Posterior cingulate gyrus (tissue), 11 donors: Measurements from ENCODE around the gene RAB27B.
"Not testable (repeated sequence)": the region's sequence is repeated elsewhere in the genome, so short reads cannot be mapped to it uniquely, and the experiment has no call there.

ENCODE experiments used
- DNase-seq, 10 donors: peaks; one replicate each; pipeline versions ENCODE4 v3.0.0 to v3.0.0-alpha.2; 2020 to 2021; ENCODE audit warnings: mixed read lengths in 3 of 10
- intact Hi-C: fragments of 100-400 bp; cut with DNase I; formaldehyde crosslinking; loops from one replicate; pipeline ENCODE4 v1.15.1; 2023

RAB27B gene

GRCh38 chr18:54828281-54828881 lies at the start of gene RAB27B:
Gene RAB27B, plus strand, starts transcription at chr18:54828477. Its CDS starts 49,109 bp downstream, at chr18:54877586.
- intact Hi-C loops = no loop called here
- DNase-seq = peak; percentile 23 to 94 (median 51)

GRCh38 chr18:54780285-54780861 lies 47.9 kb upstream of the RAB27B start:
- intact Hi-C loops = no loop called here
- no peak for DNase-seq

- DNase-seq = no peak
- intact Hi-C loops = no loop called here
Observed at GRCh38 chr18:54780970-54781369, 47.3 kb upstream of the RAB27B start.

GRCh38 chr18:54783139-54783538 lies 45.1 kb upstream of the RAB27B start:
- intact Hi-C loops = no loop called here
- DNase-seq = no peak

- no peak for DNase-seq
- intact Hi-C loops = no loop called here
Observed at GRCh38 chr18:54786206-54786605, 42.1 kb upstream of the RAB27B start.

GRCh38 chr18:54787121-54787520 lies 41.2 kb upstream of the RAB27B start:
- intact Hi-C loops = no loop called here
- DNase-seq = no peak

GRCh38 chr18:54787616-54788015 lies 40.7 kb upstream of the RAB27B start:
- no peak for DNase-seq
- intact Hi-C loops = no loop called here

- no peak for DNase-seq
- intact Hi-C loops = no loop called here
Observed at GRCh38 chr18:54790109-54790508, 38.2 kb upstream of the RAB27B start.

- intact Hi-C loops = no loop called here
- DNase-seq = peak in 1 of 10 donors; percentile 78
Observed at GRCh38 chr18:54791657-54792056, 36.6 kb upstream of the RAB27B start.

- intact Hi-C loops = no loop called here
- DNase-seq = no peak
Observed at GRCh38 chr18:54792079-54792478, 36.2 kb upstream of the RAB27B start.

GRCh38 chr18:54794823-54795222 lies 33.5 kb upstream of the RAB27B start:
- no peak for DNase-seq
- intact Hi-C loops = no loop called here

GRCh38 chr18:54798186-54798585 lies 30.1 kb upstream of the RAB27B start:
- intact Hi-C loops = no loop called here
- no peak for DNase-seq

- DNase-seq = no peak
- intact Hi-C loops = no loop called here
Observed at GRCh38 chr18:54801374-54801773, 26.9 kb upstream of the RAB27B start.

- intact Hi-C loops = no loop called here
- DNase-seq = no peak
Observed at GRCh38 chr18:54802178-54802577, 26.1 kb upstream of the RAB27B start.

- intact Hi-C loops = no loop called here
Observed at GRCh38 chr18:54802686-54803395, 25.4 kb upstream of the RAB27B start.

GRCh38 chr18:54805571-54806334 lies 22.5 kb upstream of the RAB27B start:
- DNase-seq = no peak
- intact Hi-C loops = no loop called here

More at GRCh38 chr18:54802686-54803395, 25.4 kb upstream of the RAB27B start:
- no peak for DNase-seq

- intact Hi-C loops = no loop called here
- DNase-seq = no peak
Observed at GRCh38 chr18:54806526-54806925, 21.8 kb upstream of the RAB27B start.

GRCh38 chr18:54807303-54807702 lies 21.0 kb upstream of the RAB27B start:
- no peak for DNase-seq
- intact Hi-C loops = no loop called here

GRCh38 chr18:54810662-54811061 lies 17.6 kb upstream of the RAB27B start:
- DNase-seq, intact Hi-C loops: not testable (repeated sequence)

GRCh38 chr18:54812885-54813284 lies 15.4 kb upstream of the RAB27B start:
- no peak for DNase-seq
- intact Hi-C loops = no loop called here

GRCh38 chr18:54813305-54813704 lies 15.0 kb upstream of the RAB27B start:
- intact Hi-C loops = no loop called here
- DNase-seq = no peak
